Left renal cortex interstitium (tissue), 4 donors: ENCODE measurements around the gene MSL1. TPM values are rescaled to one million over a fixed set of nuclear protein-coding genes. Genes with fewer than 3 reads are reported as not detected.
"Not testable (repeated sequence)": the region's sequence is repeated elsewhere in the genome, so short reads cannot be mapped to it uniquely, and the experiment has no call there.

Experiments used
- DNase-seq, 4 donors: peaks; one replicate each; pipeline ENCODE4 v3.0.0-alpha.2; 2013; ENCODE audit warnings: low read depth in 4 of 4, low spot score in 2 of 4, missing footprints in 1 of 4
- polyA plus RNA-seq, 4 donors: library from polyadenylated mRNA; unstranded; fragments of 120-200 nt; gene quantifications; one replicate each; pipeline ENCODE4 v1.2.1, GENCODE V29; 2013; ENCODE audit not compliant: insufficient read length in 4 of 4

The MSL1 gene
- polyA plus RNA-seq, 4 donors, result 126 to 181 (median 166) TPM

GRCh38 chr17:40122999-40123810, 1.4 kb downstream of the MSL1 start:
- no peak for DNase-seq

GRCh38 chr17:40123811-40124114, 2.0 kb downstream of the MSL1 start:
- no peak for DNase-seq

DNA sequence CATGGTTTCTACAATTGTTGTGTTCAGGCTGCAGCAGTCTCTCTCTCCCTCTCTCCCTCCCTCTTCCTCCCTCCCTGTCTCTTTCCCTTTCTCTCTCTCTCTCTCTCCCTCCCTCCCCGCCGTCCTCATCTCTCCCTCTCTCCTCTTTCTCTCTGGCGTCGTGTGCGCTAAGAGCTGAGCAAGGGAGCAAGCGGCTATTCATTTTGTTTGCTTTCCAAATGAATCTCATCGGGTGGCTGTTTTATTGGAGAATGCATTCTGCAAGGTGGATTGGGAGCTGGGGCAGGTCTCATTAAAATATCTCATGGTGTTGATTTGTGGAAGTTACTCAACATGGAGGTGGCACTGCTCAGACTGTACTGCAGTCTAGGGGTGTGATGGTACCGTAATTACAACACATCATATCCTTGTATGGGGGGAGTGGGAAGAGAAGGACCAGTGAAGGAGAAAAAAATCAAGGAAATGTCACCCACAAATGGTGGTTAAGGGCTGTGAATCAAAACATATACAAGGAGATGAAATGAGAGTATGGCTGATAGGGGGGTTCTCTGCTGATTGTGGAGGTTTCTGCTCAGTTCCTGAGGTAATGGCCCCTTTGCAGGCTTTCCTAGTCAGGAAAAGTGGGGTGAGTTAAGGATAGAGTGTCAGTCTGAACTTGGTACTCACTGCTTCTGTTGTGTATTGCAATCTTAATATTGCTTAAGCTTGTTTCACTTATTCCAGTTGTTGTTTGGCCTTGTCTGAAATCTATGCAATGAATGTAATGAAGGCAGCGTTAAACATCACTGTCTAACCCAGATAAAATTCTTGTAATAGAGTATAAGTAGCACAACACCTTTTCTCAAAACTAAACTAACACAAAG, 2.7 kb downstream of the MSL1 start:
- DNase-seq, result no peak

DNA sequence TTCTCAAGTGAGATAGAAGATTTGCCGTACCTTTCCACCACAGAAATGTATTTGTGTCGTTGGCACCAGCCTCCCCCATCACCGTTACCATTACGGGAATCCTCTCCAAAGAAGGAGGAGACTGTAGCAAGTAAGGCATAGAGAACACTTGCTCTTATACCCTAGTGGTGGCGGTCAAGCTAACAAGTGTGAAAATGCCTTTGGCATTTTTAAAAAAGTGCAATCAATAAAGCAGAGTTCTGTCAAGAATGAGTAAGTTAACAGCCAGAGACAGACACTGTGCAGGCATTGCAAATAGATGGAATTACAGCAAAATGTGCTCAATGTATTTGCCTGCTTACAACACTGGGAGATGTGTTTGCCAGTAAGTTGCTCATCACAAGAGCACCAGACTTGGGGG, 7.7 kb downstream of the MSL1 start:
- no peak for DNase-seq

DNA sequence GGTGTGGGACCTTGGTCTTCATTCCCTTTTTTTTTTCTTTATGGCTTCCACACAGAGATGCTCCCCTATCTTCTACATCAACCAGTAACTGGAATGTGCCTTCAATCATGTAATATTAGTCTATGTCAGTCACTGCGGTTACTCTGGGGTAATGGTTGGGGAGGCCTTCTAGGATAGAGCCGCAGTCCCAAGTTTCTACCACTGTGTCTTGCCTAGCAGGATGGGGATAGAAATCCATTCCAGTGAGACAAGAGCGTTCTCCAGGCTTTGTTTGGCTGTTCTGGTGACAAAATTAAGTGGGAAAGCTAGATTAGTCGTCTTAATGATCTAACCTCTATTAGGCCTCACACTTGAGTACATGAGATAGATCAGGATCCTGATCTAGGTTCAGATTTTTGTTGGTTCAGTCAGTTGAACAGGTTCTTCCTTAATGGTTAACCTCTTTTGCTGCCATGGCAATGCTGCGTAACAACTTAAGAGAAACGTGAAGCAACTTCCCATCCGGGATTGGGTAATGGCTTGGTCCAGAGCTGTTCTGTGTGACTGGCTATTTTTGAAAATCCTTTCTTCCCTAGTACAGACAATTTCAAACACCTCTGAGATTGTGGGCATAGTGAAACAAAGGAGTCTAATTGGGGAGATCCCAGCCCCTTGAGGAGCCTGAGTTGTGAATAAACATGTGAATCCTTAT, 8.7 kb downstream of the MSL1 start:
- no peak for DNase-seq

- DNase-seq, result no peak
Measured at GRCh38 chr17:40134184-40134583, 12.4 kb downstream of the MSL1 start.

- no peak for DNase-seq
Measured at GRCh38 chr17:40135817-40136216, 14.0 kb downstream of the MSL1 start.

DNA sequence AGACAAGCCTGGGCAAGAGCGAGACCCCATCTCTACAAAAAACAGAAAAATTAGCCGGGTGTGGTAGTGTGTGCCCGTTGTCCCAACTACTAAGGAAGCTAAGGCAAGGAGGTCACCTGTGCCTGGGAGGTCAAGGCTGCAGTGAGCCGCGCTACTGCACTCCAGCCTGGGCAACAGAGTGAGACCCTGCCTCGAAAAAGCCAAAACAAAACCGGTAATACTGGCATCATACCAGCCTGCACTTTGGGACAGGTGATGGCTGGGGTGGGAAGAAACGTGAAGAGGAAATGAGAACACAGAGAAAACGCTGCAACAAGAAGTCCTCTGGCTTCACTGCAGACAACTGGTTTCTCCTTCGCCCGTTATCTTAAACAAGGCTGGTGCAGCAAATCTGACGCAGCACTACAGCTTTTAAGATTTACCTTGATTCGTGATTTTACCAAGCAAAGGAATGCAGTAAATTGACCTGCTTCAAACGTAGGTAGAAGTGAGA, 17.8 kb downstream of the MSL1 start:
- DNase-seq, result no peak

DNA sequence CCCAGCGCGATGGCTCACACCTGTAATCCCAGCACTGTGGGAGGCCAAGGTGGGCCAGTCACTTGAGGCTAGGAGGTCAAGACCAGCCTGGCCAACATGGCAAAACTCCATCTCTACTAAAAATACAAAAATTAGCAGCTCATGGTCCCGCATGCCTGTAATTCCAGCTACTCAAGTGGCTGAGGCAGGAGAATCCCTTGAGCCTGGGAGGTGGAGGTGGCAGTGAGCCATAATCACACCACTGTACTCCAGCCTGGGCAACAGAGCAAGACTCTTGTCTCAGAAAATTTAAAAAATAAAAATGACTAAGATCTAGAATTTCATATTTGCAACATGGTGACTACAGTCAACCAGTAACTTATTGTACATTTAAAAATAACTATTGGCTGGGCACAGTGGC, 21.4 kb downstream of the MSL1 start:
- not testable (repeated sequence) for DNase-seq

DNA sequence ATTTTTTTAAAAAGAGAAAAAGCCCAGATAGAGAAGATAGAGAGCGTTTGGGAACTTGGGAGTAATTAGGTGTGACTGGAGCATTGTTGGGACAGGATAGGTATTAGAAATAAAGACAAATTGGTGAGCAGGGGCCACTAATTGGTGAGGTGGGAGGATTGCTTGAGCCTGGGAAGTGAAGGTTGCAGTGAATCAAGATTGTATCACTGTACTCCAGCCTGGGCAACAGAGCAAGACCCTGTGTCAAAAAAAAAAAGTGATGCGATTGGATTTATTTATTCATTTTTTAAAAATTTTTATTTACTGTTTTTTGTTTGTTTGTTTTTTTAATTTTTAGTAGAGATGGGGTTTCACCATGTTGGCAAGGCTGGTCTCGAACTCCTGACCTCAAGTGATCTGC, 23.7 kb downstream of the MSL1 start:
- DNase-seq, result no peak

DNA sequence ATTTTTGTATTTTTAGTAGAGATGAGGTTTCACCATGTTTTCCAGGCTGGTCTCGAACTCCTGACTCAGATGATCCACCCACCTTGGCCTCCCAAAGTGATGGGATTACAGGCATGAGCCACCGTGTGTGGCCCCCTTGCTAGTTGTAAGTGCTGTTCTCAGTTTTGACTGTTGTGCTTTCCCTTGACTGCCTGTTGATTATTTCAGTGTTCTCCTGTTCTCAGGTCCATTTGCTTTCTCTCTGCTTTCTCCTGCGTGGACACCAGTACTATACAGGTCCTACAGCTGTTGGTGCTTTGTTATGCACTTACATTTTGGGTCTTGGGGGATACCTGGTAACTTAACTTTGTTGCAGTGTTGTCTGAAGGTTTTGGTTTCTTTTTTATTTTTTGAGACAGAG, 26.8 kb downstream of the MSL1 start:
- no peak for DNase-seq

GRCh38 chr17:40150276-40150675, 28.5 kb downstream of the MSL1 start:
- no peak for DNase-seq

DNA sequence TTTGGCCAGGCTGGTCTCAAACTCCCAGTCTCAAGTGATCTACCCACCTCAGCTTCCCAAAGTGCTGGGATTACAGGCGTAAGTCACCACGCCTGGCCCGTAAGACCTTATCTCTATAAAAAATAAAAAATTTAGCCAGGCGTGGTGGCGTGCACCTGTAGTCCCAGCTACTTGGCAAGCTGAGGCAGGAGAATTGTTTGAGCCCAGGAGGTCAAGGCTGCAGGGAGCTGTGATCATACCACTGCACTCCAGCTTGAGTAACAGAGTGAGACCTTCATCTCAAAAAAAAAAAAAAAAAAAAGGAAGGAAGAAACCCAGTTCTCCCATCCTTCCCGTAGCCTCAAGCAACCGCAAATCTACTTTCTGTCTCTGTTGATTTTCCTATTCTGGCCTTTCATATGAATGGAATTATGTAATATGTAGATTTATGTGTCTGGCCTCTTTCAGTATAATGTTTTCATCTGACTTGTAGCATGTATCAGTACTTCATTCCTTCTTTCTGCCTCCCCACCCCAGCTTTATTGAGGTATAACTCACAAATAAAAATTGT, 29.7 kb downstream of the MSL1 start:
- DNase-seq, result no peak

GRCh38 chr17:40153603-40154236, 31.9 kb downstream of the MSL1 start:
- no peak for DNase-seq

DNA sequence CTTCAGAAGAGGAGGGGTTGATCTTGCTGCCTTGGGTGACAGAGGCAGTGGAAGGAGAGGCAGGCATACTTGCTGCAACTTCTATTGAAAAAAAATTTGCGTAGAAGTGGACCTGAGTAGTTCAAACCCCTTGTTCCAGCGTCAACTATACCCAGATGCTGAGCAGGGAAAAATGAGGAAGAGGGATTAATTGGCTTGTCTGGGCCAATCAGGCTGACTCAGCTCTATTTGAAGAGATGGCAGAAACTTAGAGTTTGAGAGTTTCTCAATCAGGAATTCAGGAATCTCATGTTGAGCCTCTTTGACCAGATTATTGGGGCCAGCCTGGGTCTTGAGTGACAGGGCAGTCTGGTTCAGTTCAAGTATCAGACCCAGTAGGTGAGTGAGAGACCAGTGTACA, 36.2 kb downstream of the MSL1 start:
- DNase-seq, result no peak

DNA sequence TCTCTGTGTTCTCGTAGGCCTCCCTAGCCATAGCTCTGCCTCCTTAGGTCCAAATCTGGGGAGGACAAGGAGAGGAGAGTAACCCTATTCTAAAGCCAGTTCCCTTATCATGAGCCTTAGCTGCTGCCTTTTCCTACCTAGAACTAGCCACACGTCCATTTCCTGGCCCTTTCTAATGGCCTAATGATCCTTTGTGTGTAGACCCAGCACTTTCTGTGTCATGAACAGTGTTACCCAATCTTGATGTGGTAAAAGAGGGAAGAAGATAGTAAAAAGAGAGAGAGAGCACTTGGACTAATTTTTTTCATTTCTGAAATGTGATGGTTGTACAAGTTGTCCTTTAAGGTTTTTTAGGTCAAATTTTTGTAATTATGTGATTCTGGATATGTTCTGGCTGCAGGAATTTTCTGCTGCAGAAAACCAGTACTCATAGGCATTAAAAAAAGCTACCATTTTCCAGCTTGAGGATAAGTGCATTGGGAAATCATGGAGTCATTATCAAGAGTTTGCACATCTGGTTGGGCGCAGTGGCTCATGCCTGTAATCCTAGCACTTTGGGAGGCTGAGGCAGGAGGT, 36.8 kb downstream of the MSL1 start:
- DNase-seq, result no peak

GRCh38 chr17:40159456-40159855, 37.7 kb downstream of the MSL1 start:
- no peak for DNase-seq

DNA sequence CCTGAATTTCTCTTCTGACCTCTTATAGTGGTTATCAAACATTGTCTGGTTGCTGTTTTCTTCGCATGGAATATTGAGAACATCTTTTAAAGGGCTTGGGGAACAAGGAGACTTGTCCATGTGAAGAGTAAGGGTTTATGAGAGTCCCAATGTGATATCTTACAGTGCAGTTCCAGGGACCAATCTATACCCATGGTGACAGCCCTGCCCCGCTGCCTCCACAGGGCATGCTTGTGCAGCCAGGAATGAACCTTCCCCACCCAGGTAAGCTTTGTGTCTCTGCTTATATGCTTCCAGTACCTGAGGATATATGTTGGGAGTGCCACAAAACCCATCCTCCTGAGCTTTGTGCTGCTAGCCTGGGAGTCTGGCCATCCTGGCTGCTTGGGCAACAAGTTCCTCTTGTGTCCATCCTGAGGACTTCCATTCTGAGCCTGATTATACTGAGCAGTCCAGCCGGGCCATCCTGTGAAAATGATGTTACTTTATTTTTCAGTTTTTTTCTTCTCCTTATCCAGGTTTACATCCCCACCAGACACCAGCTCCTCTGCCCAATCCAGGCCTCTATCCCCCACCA, 46.0 kb downstream of the MSL1 start:
- no peak for DNase-seq

DNA sequence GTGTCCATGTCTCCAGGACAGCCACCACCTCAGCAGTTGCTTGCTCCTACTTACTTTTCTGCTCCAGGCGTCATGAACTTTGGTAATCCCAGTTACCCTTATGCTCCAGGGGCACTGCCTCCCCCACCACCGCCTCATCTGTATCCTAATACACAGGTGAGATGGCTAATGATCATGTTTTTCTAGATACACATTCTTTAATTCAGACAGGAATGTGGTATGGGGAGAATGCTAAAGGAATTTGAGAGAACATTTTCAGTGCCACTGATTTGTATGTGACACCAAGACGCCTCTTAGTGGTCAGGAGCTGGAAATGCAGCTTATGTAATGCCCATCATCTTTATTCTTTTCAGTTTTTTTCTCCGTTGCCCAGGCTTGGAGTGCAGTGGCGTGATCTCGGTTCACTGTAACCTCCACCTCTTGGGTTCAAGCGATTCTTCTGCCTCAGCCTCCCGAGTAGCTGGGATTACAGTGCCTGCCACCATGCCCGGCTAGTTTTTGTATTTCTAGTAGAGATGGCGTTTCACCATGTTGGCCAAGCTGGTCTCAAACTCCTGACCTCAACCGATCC, 46.6 kb downstream of the MSL1 start:
- peak in 2 of 4 donors; percentile 45 to 46 for DNase-seq
